GM21360 (cell line): ENCODE data around the gene SNRNP27.
A peak's percentile ranks its signal among the peaks of the same experiment; 100 is the strongest.
"Not testable (repeated sequence)": the region's sequence is repeated elsewhere in the genome, so short reads cannot be mapped to it uniquely, and the experiment has no call there.

Source experiments
- ATAC-seq: cut with Tn5 transposase; IDR thresholded peaks from one replicate; pipeline ENCODE4 v1.9.1; 2021; ENCODE audit warnings: mild to moderate bottlenecking, moderate library complexity; ENCODE audit not compliant: unreplicated experiment

The SNRNP27 gene

GRCh38 chr2:69945441-69945840 lies 51.7 kb downstream of the SNRNP27 start:
- no peak for ATAC-seq

DNA sequence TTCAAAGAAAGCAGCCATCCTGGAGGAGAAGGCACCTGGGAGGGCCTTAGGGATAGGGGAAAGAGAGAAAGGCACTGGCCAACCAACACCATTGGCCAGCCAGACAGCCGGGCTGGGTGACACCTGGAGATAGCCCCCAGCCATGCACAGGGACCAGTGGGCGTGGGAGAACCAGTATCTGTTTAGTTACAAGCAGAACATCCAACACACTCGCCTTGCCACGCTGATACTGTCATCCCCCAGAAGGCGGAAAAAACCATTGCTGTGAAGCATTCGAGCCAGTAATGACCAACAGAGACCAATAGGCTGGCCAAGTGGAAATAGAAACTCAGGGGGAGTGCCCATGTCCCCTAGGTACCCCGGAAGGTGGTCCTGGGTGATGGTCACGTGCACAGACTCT lies 52.2 kb downstream of the SNRNP27 start:
- no peak for ATAC-seq

DNA sequence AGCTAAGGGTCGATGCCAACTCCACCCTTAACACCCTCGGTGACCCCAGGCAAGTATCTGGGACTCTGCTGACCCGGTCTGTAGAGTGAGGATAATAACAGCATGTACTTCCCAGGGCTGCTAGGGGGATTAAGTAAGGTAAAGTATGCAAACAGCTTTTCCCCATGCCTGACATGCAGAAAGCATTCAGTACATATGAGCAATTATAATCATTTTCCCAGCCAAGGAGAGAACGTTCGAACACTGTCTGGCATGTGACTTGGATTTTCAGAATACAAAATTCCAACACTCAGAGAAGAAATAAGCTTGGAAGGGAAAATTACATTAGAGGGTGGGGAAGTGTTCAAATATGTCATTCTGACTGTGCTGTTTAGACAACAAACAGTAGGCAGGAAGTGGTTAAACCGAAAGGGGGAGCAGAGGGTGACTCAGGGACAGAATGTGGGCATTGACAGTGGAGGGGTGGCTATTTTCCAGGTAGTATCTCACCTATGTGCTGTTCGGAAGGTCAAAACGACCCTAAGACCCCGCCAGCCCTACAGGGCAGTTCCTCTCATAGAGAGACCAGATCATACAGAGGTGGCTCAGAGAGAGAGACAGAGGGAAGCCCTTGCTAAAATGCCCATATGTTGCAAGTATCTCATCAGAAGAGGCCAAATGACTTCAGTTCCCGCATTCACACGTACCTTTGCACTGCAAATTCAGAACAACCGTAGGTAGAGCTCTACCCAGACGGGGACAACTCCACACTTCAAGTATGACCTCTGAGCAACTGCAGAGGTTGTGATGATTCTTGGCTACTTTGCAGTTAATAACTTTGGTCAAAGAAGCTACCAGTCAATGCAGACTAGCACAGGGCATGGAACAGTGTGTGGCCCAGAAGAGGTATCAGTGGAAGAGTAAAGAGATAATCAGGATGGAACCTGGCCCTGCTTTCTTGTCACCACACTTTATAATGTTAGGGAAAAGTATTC lies 52.9 kb downstream of the SNRNP27 start:
- peak; percentile 80 for ATAC-seq

GRCh38 chr2:69947325-69947931 lies 53.7 kb downstream of the SNRNP27 start:
- ATAC-seq: no peak

- no peak for ATAC-seq
Observed at GRCh38 chr2:69948032-69948962, 54.5 kb downstream of the SNRNP27 start.

DNA sequence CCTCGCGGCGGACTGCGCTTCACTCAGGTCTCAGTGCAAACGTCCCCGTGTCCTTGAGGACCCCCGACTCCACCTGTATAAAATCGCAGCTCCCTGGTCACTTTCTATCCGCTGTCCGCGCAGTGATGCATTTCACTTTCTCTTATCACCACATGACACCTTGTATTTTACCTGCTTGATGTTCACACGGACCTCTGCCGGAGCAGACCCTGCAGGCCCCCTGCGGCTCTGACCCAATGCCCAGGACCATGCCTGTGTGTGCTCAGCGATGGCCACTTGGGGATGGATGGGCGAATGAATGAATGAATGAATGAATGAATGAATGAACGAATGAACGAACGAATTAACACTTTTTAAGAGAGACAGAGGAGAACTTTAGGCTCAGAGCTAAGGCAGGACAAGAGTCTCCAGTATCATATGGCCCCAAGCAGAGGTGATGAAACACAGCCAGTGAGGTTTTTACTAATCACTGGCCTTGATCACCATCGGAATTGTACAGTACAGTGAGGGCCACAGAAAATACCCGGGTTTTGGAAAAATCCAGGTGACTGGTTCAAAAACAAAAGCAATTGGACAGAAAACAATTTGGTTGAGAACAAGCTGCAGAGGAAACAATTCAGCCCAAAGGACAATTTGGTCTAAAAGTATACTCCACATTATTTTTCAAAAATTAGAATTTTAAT lies 55.3 kb downstream of the SNRNP27 start:
- ATAC-seq: no peak

DNA sequence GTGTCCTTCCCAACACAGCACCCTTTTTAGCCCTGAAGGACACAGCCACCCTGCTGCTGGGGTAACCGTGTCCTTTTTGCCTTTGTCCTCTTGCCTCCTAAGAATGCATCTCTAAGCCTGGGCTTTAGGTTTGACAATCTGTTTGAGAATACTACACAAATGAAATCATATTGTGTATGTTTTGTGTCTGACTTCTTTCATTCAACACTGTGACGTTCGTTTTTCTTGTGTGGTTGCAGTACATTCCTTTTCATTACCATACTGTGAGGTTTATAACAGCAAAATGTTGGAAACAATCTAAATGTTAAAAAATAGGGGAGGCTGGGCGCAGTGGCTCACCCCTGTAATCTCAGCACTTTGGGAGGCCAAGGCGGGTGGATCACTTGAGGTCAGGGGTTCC lies 56.5 kb downstream of the SNRNP27 start:
- no peak for ATAC-seq

DNA sequence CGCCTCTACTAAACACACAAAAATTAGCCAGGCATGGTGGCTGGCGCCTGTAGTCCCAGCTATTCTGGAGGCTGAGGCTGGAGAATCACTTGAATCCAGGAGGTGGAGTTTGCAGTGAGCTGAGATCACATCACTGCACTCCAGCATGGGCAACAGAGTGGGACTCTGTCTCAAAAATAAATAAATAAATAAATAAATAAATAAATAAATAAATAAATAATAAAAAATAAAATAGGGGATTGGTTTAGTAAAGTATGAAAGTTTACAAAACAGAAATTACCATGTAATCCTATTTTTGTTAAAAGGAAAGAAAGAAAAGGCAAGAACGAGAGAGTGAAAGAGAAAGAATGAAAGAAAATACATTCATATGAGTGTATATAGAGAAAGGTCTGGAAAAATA lies 56.9 kb downstream of the SNRNP27 start:
- ATAC-seq: not testable (repeated sequence)

DNA sequence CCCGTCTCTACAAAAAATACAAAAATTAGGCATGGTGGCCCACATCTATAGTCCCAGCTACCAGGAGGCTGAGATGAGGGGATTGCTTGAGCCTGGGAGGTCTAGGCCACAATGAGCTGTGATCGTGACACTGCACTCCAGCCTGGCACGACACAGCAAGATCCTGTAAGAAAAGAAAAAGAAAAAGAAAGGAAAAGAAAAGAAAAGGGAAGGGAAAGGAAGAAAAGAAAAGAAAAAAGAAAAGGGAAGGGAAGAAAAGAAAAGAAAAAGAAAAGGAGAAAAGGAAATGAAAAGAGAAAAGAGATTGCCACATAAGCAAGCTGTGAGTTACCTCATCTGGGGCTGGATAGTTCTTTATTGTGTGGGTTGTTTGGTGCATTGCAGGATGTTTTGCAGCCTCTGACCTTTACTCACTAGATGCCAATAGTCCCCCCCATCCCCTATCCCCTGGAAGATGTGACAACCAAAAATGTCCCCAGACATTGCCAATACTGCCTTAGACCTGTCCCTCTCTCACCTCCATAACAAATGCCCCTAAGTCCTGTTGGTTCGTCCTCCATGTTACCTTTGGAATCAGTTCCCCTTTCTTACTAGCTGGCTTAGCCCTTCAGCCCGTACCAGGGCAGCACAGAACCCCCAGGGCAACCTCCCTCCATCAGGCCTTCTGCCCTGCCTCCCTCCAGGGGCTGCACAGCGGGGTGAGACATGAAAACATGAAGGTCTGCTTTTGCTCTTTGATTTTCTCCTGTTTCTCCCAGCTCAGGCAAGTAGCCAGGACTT lies 58.8 kb downstream of the SNRNP27 start:
- ATAC-seq: no peak

DNA sequence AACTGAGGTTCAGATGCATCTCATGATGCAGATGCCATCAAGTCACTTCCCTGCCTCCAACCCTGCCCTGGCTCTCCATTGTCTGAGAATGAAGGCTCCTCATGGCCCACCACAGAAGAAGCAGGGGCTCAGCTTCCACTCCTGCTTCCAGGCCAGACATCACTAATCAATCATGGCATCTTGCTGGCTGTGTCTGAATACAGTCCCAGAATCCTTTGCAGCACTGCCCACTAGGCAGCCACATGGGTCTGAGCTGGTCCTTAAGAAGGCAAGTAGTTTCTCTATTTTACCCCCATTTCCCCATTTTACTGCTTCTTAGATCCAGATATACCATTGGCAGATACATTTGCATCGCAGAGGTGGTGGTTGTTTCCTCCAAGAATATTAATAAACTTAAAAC lies 60.3 kb downstream of the SNRNP27 start:
- ATAC-seq: no peak
